ENCODE results near the gene SCN2B. TPM values are rescaled to one million over a fixed set of nuclear protein-coding genes. Genes with fewer than 3 reads are reported as not detected.

SCN2B gene
- total and polyA plus RNA-seq, 2 of the 13 experiments (the other 11 are each of a cell fraction or from before 2014, with no cell fraction given): 0.01 to 0.02 TPM

DNA sequence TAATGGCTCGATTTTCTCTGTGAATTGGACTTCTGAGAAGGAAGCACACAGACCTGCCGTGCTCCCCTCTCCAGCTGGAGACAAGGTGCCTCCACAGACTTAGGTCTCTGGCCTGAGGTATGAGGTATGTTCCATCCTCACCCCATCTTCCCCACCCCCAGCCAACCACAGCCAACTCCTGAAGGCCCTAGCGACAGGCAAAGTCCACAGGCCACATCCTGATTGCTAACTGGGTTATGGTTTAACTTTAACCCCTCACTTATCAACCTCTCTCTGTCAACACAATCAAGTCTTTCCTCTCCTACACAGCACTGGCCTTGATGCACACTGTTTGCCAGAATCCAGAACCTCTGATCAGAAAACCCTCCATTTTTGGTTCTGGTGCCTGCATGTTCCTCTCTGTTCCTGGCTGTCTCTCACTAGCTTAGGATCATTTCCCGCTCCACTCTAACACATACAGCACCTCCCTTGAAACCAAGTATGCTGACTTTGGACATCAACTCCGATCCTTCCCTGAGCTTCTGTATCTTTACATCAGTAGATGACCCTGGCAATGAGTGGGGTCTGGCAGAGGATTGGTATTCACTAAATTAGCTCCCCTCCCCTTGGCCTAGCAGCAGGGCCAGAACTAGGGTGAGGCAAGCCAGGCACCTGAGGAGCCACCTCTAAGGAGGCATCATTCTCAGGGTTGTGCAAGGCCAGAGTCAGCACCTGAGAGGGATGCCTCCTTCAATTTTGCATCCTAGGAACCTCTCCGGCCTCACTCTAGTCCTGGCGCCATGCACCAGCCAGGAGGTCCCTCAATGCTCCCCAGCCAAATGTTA is 26.4 kb upstream of the SCN2B start (continued):
- TF ChIP-seq, protein P1, sequence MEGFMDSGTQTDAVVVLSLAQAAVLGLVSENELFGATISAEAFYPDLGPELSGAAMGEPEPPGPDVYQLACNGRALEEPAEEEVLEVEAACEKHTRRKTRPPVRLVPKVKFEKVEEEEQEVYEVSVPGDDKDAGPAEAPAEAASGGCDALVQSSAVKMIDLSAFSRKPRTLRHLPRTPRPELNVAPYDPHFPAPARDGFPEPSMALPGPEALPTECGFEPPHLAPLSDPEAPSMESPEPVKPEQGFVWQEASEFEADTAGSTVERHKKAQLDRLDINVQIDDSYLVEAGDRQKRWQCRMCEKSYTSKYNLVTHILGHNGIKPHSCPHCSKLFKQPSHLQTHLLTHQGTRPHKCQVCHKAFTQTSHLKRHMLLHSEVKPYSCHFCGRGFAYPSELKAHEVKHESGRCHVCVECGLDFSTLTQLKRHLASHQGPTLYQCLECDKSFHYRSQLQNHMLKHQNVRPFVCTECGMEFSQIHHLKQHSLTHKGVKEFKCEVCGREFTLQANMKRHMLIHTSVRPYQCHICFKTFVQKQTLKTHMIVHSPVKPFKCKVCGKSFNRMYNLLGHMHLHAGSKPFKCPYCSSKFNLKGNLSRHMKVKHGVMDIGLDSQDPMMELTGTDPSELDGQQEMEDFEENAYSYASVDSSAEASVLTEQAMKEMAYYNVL (CRISPR knock-in tag; IDR thresholded peaks at IDR 0.05; ENCODE audit: borderline replicate concordance): peak; percentile 94; the same call in 1 of the 2 replicates
- TF ChIP-seq PPARG (CRISPR knock-in tag; conservative IDR thresholded peaks at IDR 0.05) (peak; percentile 87; the same call in 1 of the 2 replicates), FOXK2 (IDR thresholded peaks at IDR 0.05) (peak; percentile 60; the same call in 1 of the 2 replicates), TBL1XR1 (IDR thresholded peaks at IDR 0.05; ENCODE audit: borderline replicate concordance, low read length, partially characterized antibody) (peak; percentile 63), PHF20 (CRISPR knock-in tag; IDR thresholded peaks at IDR 0.05) (no peak; the same call in 1 of the 2 replicates), PITX1 (CRISPR knock-in tag; IDR thresholded peaks at IDR 0.05) (peak; percentile 72; the same call in 1 of the 2 replicates), ZNF761 (CRISPR knock-in tag; conservative IDR thresholded peaks at IDR 0.05) (peak; percentile 99), RBM39 (IDR thresholded peaks at IDR 0.05; ENCODE audit: low read depth, low read length, poor library complexity, severe bottlenecking) (no peak), AHR (CRISPR knock-in tag; IDR thresholded peaks at IDR 0.05) (no peak), ZNF446 (CRISPR knock-in tag; IDR thresholded peaks at IDR 0.05) (no peak), ZNF205 (CRISPR knock-in tag; IDR thresholded peaks at IDR 0.05) (no peak), CENPX (CRISPR knock-in tag; IDR thresholded peaks at IDR 0.05) (no peak), BORCS8-MEF2B (CRISPR knock-in tag; IDR thresholded peaks at IDR 0.05) (peak; percentile 51; the same call in 1 of the 2 replicates), YEATS4 (CRISPR knock-in tag; IDR thresholded peaks at IDR 0.05; ENCODE audit: borderline replicate concordance) (peak; percentile 54; the same call in 1 of the 2 replicates), POLR2G (IDR thresholded peaks at IDR 0.05; ENCODE audit: low read depth, low read length) (peak; percentile 75)
- TF ChIP-seq, protein P2, sequence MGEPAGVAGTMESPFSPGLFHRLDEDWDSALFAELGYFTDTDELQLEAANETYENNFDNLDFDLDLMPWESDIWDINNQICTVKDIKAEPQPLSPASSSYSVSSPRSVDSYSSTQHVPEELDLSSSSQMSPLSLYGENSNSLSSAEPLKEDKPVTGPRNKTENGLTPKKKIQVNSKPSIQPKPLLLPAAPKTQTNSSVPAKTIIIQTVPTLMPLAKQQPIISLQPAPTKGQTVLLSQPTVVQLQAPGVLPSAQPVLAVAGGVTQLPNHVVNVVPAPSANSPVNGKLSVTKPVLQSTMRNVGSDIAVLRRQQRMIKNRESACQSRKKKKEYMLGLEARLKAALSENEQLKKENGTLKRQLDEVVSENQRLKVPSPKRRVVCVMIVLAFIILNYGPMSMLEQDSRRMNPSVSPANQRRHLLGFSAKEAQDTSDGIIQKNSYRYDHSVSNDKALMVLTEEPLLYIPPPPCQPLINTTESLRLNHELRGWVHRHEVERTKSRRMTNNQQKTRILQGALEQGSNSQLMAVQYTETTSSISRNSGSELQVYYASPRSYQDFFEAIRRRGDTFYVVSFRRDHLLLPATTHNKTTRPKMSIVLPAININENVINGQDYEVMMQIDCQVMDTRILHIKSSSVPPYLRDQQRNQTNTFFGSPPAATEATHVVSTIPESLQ (CRISPR knock-in tag; conservative IDR thresholded peaks at IDR 0.05): no peak
- TF ChIP-seq, protein P3, sequence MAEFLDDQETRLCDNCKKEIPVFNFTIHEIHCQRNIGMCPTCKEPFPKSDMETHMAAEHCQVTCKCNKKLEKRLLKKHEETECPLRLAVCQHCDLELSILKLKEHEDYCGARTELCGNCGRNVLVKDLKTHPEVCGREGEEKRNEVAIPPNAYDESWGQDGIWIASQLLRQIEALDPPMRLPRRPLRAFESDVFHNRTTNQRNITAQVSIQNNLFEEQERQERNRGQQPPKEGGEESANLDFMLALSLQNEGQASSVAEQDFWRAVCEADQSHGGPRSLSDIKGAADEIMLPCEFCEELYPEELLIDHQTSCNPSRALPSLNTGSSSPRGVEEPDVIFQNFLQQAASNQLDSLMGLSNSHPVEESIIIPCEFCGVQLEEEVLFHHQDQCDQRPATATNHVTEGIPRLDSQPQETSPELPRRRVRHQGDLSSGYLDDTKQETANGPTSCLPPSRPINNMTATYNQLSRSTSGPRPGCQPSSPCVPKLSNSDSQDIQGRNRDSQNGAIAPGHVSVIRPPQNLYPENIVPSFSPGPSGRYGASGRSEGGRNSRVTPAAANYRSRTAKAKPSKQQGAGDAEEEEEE (CRISPR knock-in tag; IDR thresholded peaks at IDR 0.05; ENCODE audit: borderline replicate concordance): no peak
- TF ChIP-seq, protein P4, sequence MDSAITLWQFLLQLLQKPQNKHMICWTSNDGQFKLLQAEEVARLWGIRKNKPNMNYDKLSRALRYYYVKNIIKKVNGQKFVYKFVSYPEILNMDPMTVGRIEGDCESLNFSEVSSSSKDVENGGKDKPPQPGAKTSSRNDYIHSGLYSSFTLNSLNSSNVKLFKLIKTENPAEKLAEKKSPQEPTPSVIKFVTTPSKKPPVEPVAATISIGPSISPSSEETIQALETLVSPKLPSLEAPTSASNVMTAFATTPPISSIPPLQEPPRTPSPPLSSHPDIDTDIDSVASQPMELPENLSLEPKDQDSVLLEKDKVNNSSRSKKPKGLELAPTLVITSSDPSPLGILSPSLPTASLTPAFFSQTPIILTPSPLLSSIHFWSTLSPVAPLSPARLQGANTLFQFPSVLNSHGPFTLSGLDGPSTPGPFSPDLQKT (CRISPR knock-in tag; IDR thresholded peaks at IDR 0.05; ENCODE audit: borderline replicate concordance): no peak
- TF ChIP-seq, protein P5, sequence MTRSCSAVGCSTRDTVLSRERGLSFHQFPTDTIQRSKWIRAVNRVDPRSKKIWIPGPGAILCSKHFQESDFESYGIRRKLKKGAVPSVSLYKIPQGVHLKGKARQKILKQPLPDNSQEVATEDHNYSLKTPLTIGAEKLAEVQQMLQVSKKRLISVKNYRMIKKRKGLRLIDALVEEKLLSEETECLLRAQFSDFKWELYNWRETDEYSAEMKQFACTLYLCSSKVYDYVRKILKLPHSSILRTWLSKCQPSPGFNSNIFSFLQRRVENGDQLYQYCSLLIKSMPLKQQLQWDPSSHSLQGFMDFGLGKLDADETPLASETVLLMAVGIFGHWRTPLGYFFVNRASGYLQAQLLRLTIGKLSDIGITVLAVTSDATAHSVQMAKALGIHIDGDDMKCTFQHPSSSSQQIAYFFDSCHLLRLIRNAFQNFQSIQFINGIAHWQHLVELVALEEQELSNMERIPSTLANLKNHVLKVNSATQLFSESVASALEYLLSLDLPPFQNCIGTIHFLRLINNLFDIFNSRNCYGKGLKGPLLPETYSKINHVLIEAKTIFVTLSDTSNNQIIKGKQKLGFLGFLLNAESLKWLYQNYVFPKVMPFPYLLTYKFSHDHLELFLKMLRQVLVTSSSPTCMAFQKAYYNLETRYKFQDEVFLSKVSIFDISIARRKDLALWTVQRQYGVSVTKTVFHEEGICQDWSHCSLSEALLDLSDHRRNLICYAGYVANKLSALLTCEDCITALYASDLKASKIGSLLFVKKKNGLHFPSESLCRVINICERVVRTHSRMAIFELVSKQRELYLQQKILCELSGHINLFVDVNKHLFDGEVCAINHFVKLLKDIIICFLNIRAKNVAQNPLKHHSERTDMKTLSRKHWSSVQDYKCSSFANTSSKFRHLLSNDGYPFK (CRISPR knock-in tag; IDR thresholded peaks at IDR 0.05; ENCODE audit: borderline replicate concordance): peak; percentile 37
